Fibroblast of mammary gland (primary cell): ENCODE measurements around the gene KIAA0513.

ENCODE experiments used
- DNase-seq: peaks from one replicate; pipeline ENCODE4 v3.0.0-alpha.2; 2010; ENCODE audit warnings: low read depth
- H3K4me3 ChIP-seq: 2 replicates; pipeline ENCODE4 v1.5.1; 2011; ENCODE audit warnings: low read depth, mild to moderate bottlenecking, low read length, moderate library complexity; ENCODE audit not compliant: control insufficient read depth
- CTCF ChIP-seq: conservative IDR thresholded peaks from 2 replicates; pipeline ENCODE4 v1.5.1; 2011; ENCODE audit warnings: low read depth, low read length, inconsistent platforms; ENCODE audit not compliant: control insufficient read depth, insufficient read depth

The KIAA0513 gene

GRCh38 chr16:85092309-85092708, 64.7 kb downstream of the KIAA0513 start:
- no peak for DNase-seq
- TF ChIP-seq CTCF = no peak
- no peak overlapping the region for H3K4me3 ChIP-seq

- no peak for TF ChIP-seq CTCF
- DNase-seq = no peak
These were observed 65.3 kb downstream of the KIAA0513 start for GRCh38 chr16:85092851-85093250.

GRCh38 chr16:85093705-85094104, 66.1 kb downstream of the KIAA0513 start:
- no peak overlapping the region for H3K4me3 ChIP-seq
- TF ChIP-seq CTCF = no peak
- no peak for DNase-seq

More at GRCh38 chr16:85092851-85093250, 65.3 kb downstream of the KIAA0513 start:
- no peak overlapping the region for H3K4me3 ChIP-seq

- DNase-seq = no peak
- no peak overlapping the region for H3K4me3 ChIP-seq
- no peak for TF ChIP-seq CTCF
These were observed 66.7 kb downstream of the KIAA0513 start for GRCh38 chr16:85094176-85094805.

GRCh38 chr16:85094812-85095211, 67.2 kb downstream of the KIAA0513 start:
- TF ChIP-seq CTCF = no peak
- DNase-seq = no peak
- H3K4me3 ChIP-seq = no peak overlapping the region

- no peak for TF ChIP-seq CTCF
These were observed 69.3 kb downstream of the KIAA0513 start for GRCh38 chr16:85096921-85097320.

GRCh38 chr16:85098565-85098964, 71.0 kb downstream of the KIAA0513 start:
- H3K4me3 ChIP-seq = no peak overlapping the region
- no peak for TF ChIP-seq CTCF
- no peak for DNase-seq

More at GRCh38 chr16:85096921-85097320, 69.3 kb downstream of the KIAA0513 start:
- DNase-seq = no peak
- H3K4me3 ChIP-seq = no peak overlapping the region
